T-helper 2 cell treated with Interferon-gamma antibody and Interleukin-4, amounts not matched to agents 100 ng/mL and 5 ng/mL, for 36 hours (primary cell): ENCODE results near the gene FSTL5. TPM values are rescaled to one million over a fixed set of nuclear protein-coding genes. Genes with fewer than 3 reads are reported as not detected.

Experiments used
- intact Hi-C: fragments of 100-400 bp; cut with micrococcal nuclease; formaldehyde crosslinking; loops from one replicate; pipeline ENCODE4 v1.15.1; 2023
- total RNA-seq: library from RNA; stranded (reverse); gene quantifications from 2 replicates; pipeline ENCODE4 v1.2.3, GENCODE V29; 2022

Gene FSTL5
- total RNA-seq, 1 donor from 2014 or later = not detected

- intact Hi-C loops = no loop called here
These were observed 580.3 kb downstream of the FSTL5 start for GRCh38 chr4:161583549-161583948.

GRCh38 chr4:161581262-161582230 lies 582.3 kb downstream of the FSTL5 start:
- intact Hi-C loops = no loop called here

DNA sequence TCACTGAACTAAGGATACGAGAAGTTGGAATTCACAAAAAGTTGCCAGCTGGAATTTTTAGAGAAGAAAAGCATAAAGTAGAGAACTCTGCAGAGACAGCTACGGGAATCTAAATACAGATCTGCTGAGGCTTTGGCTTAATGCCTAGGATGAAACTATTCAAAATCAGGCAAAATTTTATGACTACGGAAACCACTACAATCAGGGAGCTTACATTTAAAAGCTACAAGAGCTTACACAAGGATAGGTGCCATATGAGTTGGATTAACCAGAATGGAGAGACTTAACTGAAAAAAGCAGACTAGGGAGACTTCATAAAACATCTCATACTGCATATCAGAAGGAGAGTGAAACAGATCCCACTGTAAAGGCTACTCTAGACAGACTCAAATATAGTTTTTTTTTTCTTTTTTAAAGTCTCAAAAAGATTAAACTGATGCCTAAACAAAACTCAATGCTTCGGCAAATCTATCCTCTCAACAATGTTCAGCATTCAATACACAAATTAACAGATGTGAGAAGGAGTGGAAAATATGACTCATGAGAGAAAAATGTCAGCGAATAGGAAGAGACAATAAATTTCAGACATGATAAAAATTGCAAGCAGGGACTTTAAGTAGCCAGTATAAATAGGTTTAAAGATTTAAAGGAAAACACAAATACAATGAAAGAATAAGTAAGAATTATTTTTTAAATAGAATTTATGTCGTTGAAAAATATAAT lies 586.1 kb downstream of the FSTL5 start:
- intact Hi-C loops = no loop called here

- intact Hi-C loops = no loop called here
These were observed 590.0 kb downstream of the FSTL5 start for GRCh38 chr4:161573836-161574235.

DNA sequence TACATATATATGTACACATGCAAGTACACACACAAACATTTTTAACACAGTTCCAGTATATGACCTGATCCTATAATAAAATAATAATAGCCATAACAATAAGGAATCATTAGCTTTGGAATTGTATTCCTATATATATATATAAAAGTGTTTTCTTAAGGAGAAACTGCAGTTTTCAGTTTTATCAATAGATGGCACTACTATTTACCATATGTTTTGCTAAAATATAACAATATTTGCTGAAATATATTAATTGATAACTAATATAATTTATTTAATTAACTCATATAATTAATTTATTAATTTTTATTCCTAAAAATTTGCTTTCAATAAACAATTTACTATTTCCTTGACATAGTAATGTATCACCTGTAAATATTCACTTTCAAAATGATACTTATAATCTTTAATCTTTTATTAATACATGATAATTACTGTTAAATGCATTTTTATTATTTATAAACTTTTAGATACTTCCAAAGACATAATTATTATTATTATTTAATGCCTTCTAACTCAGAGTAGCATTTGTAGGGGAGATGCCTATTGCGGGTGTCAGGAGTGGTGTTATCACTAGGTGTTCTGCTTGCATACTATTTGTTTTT lies 599.5 kb downstream of the FSTL5 start:
- intact Hi-C loops = no loop called here

DNA sequence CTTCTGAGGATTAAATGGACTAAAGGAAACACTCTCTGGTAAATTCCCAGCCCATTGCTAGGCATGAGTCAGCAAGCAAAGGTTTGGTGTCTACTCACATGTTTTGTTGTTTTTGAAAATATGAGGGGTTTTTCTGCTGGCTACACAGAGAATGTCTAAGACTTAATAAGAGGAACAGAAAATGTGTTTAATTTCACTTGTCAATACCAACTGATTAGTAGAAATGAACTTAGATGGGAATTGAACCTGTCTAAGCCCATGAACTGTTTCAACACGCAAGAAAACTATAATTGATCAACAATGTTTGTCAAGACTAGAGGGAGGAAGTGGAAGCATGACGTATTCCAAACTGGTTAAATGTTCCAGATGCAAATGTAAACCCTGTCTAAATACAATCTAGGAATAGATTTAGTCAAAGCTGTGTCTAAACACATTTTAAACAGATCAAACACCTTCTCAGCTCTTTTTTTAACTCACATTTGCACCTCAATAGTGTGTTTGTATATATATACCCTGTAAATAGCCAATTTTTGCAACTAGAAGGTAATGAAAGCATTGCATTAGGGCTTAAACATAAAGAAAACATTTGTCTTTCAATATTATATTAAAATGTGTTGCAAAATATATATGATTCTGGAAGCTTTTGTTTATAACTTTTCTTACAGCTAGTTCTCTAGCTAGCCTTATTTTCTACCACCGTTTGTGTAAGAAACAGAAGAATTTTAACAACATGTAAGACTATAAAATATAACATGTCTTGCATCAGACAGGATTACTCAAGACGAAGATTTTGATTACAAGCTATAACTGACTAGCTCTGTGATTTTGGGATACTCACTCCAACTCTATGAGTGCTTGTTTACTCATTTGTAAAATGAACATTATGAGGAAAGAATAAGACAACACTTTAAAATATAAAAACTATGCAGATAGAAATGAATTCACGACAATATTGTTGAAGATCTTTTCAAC lies 607.8 kb downstream of the FSTL5 start:
- intact Hi-C loops = no loop called here

DNA sequence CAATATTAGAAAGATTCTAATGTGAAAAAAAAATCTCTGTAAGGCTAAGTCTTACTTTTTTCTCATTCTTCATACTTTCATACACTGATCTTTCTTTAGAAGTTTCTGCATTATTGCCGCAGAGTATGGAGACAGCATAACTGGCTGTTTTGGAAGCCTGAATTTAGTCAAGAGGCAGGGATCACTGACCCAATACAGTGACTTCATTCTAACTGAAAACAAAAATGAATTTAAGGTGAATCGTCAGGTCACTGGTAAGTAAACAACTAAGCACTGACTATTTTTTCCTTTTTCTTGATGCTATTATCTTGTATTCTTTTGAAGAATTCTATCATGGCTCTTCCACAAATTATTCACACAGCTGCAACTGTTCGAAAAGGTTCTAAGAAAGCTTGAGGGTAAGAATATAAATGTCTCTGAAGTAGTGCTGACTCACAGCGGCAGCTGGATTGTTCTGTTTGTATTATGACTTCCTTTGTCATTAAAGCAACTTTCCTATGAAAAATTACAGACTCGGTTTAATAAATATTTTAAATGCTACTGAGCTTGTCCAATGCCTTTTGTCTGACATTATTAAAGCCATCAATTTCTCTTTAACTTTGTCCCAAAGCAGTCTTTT lies 609.3 kb downstream of the FSTL5 start:
- intact Hi-C loops = no loop called here

DNA sequence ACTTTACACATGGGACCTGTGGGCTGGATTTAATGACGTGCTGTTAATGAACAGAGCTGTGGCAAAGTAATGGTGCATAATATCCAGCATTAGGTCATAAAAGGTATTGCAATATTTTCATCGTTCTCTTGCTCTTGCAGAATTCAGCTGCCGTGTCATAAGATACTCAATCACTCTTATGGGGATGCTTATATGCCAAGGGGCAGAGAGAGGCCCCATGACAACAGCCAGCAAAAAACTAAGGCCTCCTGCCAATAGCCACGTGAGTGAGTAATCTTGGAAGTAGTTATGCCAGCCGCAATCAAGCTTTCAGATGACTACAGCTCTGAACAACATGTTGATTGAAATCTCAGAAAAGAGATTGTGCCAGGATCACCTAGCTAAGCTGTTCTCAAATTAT lies 616.9 kb downstream of the FSTL5 start:
- intact Hi-C loops = no loop called here

- intact Hi-C loops = no loop called here
These were observed 623.5 kb downstream of the FSTL5 start for GRCh38 chr4:161540265-161540664.

DNA sequence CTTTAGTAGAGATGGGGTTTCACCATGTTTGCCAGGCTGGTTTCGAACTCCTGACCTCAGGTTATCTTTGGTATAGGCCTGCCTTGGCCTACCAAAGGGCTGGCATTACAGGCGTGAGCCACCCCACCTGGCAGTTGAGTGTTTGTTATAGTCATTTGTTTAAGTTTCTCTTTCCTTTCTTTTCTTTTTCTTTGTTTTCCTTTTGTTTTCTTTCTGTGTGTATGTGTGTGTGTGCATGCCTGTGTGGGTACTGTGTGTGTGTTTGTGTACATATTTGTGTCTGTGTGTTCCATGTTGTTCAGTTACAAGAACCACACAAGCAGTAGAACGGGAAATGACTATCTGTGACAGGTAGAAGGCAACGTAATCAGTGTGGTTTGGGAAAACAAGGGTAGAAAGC lies 624.9 kb downstream of the FSTL5 start:
- intact Hi-C loops = no loop called here

DNA sequence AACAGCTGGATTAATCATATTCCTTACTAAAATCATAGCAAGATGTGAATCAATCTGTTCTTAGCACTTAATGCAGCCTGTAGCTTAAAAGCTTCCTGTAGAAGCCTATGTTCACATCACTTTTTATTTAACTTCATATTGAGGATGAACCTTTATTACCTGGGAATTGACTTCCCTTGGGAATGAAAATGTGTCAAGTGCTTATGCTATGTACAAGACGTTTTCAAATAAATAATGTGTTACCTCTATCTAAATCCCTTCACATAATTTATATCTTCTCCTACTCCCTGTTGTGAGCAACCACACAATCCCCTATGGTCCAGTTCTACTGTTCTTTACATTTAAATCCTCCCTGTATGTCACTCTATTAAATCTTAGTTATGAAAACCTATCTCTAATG lies 633.1 kb downstream of the FSTL5 start:
- intact Hi-C loops = no loop called here

DNA sequence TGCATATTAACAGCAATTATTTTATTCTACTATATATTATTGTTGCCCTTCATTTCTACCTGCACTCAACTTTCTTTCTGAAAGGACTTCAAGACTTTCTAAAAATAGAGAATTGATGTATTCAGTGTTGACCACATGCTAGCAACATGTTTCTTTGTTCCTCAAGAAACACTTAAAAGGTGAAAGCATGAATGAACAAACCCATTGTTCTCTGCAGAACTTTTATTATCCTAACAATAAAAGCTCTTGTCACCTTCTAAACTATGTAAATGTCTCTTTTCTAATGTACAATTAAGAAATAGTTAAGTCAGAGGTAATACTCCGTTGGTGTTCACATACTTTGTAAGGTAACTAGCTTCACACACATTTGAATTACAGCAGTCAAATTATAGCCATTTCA lies 638.7 kb downstream of the FSTL5 start:
- intact Hi-C loops = no loop called here

DNA sequence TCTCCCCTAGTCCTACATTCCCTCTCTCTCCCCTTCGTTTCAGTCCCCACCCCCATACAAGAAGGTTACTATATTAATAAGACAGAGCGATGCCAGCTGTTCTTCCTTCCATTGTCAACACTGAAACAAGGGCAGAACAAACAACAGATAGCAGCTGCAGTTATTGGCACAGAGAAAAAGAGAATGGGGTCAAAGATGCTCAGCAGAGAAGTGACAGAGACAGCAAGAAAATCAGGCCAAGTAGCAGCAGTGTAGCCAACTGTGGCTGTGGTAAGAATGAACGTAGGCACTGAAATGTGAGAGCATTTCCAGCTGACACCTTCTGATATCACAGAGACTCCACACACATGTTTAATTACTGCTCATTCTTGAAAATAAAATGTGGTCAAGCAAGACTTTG lies 641.8 kb downstream of the FSTL5 start:
- intact Hi-C loops = no loop called here

GRCh38 chr4:161519611-161520010 lies 644.2 kb downstream of the FSTL5 start:
- intact Hi-C loops = no loop called here

DNA sequence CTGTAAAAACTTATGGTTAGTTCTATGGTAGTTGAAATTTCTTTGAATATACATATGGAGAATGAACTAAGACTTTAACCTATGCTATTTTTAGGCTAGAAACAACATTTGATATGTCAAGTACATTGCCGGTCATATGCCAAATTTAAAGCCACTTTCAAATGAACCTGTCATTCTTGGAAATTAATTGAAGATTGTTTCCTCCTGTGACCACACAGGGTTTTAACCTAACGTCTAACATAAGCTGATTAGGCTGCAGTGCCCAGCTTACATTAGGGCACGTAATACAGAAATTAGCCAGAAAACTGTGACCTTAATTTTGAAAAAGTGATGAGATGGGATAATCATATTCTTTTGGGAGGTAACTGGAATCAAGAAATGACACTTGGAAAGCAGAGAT lies 645.9 kb downstream of the FSTL5 start:
- intact Hi-C loops = no loop called here

DNA sequence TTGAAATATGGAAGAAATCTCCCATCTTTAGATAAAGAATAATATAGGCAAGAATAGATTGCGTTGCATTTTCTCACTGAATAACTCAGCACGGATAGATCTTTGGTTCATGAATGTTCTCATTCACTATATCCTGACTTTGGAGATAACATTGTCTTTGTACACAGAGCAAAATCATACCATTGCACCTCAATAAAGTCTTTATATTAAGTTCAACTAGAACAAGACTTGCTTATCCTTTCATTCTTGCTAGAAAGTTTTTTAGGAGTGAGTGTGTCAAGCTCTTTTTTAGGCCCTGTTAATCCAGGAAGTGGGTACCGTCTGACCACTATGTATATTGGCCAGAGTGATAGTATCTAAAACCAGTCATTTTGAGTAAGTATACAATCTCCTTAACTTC lies 658.7 kb downstream of the FSTL5 start:
- intact Hi-C loops = no loop called here

DNA sequence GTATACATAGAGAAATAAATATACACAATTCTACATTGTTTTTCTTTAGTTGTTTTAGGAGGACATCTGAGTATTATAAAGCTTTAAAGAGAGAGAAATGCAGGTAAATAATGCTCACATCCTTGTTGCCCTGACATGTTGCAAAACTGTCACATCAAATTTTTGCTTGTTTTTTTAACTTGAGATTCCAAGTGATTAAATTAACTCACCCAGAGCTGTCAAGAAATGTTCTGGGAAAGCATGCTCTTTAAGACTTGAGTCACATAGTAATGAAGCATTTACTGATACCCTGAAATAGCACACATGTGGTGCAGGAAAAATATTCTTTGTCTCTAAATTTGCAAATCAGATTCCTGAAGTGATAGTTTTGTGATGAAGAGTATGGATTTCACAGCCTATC lies 665.6 kb downstream of the FSTL5 start:
- intact Hi-C loops = no loop called here

DNA sequence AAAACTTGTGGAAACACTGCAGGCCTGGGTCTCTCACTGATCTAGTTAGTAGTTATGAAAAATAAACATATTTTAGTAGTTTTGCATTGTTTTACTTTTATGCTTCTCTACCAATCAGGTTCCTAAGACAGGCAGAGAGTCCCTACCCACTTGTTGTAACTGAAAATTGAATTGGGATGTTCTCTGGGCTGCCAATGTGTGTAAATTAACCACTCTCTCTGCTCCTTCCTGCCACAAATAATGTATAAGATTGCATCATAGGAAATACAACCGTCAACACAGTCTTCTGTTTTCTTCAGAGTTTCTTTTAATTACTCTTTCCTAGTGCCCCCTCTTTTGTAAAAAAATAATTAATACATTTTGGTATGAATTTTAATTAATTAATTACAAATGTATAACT lies 677.3 kb downstream of the FSTL5 start:
- intact Hi-C loops = no loop called here

DNA sequence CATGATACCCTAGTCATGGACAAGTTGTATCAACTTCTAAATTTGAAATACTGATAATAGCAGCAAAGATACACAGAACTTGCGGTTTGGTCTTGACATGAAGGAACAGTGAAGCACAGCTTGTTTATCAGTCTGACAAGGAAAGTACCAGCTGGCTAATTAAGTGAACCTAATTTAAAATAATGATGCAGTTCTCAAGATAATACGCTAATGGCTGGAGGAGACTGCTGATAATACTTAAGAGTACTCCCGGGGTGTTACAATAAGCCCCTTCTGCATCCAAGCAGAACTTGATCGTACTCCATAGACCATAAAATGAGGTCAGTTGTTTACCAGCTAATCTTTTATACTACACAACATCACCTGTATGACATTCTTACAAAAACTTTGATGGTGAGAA lies 697.5 kb downstream of the FSTL5 start:
- intact Hi-C loops = no loop called here

GRCh38 chr4:161463436-161463835 lies 700.4 kb downstream of the FSTL5 start:
- intact Hi-C loops = no loop called here

- intact Hi-C loops = no loop called here
These were observed 705.9 kb downstream of the FSTL5 start for GRCh38 chr4:161457906-161458305.
